IPS-18a (cell line): ENCODE results near the gene CADPS.

ENCODE experiments used
- H3K27ac ChIP-seq: one replicate; pipeline ENCODE4 v1.5.1; 2013; ENCODE audit warnings: low read length
- H3K27me3 ChIP-seq: one replicate; pipeline ENCODE4 v1.6.1; 2013; ENCODE audit warnings: mild to moderate bottlenecking, low read length; ENCODE audit not compliant: control insufficient read depth, insufficient read depth
- H3K36me3 ChIP-seq: one replicate; pipeline ENCODE4 v1.6.1; 2013; ENCODE audit warnings: low read depth, low read length; ENCODE audit not compliant: control insufficient read depth
- H3K4me1 ChIP-seq: one replicate; pipeline ENCODE4 v1.6.1; 2013; ENCODE audit warnings: low read depth, low read length; ENCODE audit not compliant: control insufficient read depth
- H3K4me3 ChIP-seq: one replicate; pipeline ENCODE4 v1.5.1; 2013; ENCODE audit warnings: low read length
- H3K9ac ChIP-seq: one replicate; pipeline ENCODE4 v1.6.1; 2013; ENCODE audit warnings: mild to moderate bottlenecking, low read length, moderate library complexity
- H3K9me3 ChIP-seq: one replicate; pipeline ENCODE4 v1.6.1; 2013; ENCODE audit warnings: low read depth, low read length; ENCODE audit not compliant: control insufficient read depth

The CADPS gene

GRCh38 chr3:62872318-62872717, 2.9 kb downstream of the CADPS start:
- peaks cover 13% of the 10 kb centered on the region for H3K27me3 ChIP-seq
- H3K27ac ChIP-seq, result no peak overlapping the region
- no peaks in the 10 kb centered on the region for H3K9me3 ChIP-seq
- no peaks in the 10 kb centered on the region for H3K36me3 ChIP-seq
- no peak overlapping the region for H3K9ac ChIP-seq
- no peak overlapping the region for H3K4me3 ChIP-seq
- H3K4me1 ChIP-seq, result peaks cover 11% of the 10 kb centered on the region

DNA sequence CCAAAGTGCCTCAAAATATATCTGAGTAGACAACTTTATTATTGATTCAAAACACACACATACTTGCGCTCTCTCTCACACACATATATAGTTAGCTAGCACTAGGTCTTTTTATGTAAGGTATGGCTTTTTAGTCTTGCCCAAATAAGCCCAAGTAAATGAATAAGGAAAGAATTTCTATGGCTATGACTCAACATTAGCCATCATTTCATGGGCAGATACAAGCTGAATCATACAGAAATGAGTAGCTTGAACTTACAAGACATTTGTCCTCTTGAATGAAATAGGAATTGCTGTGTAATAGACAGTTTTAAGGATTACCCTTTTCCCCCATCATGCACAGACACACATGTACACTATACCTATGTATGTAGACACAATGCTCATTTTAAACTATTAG, 4.9 kb downstream of the CADPS start:
- H3K9me3 ChIP-seq, result no peaks in the 10 kb centered on the region

DNA sequence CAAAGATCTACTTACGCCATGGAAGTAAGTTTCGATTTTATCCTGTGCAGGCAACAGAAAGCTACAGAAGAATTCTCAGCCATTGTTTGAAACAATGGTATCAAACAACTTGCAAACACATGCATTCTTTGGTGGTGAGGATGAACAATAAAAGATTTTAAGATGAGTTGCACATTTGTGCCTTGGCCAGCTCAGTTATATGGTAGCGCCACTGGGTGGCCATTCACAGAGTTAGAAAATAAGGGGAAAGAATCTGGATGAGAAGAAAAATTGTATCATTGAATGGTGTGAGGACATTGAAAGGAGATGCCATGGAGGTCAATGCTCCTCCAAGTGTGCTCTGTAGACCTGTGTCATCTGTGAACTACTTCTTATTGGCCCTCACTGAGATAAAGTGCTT, 11.6 kb downstream of the CADPS start:
- Histone ChIP-seq H3K27ac (no peak overlapping the region), H3K36me3 (no peaks in the 10 kb centered on the region), H3K27me3 (no peaks in the 10 kb centered on the region), H3K4me1 (peaks cover 11% of the 10 kb centered on the region), H3K9me3 (no peaks in the 10 kb centered on the region), H3K9ac (no peak overlapping the region), H3K4me3 (no peak overlapping the region)

More for the DNA sequence above, 4.9 kb downstream of the CADPS start:
- no peaks in the 10 kb centered on the region for H3K36me3 ChIP-seq
- H3K4me1 ChIP-seq, result peaks cover 11% of the 10 kb centered on the region
- H3K27me3 ChIP-seq, result peaks cover 5% of the 10 kb centered on the region
- no peak overlapping the region for H3K4me3 ChIP-seq
- H3K27ac ChIP-seq, result no peak overlapping the region
- no peak overlapping the region for H3K9ac ChIP-seq

- no peaks in the 10 kb centered on the region for H3K36me3 ChIP-seq
- no peak overlapping the region for H3K4me3 ChIP-seq
- H3K27me3 ChIP-seq, result no peaks in the 10 kb centered on the region
- no peak overlapping the region for H3K9ac ChIP-seq
- no peaks in the 10 kb centered on the region for H3K9me3 ChIP-seq
- H3K4me1 ChIP-seq, result peaks cover 14% of the 10 kb centered on the region
- no peak overlapping the region for H3K27ac ChIP-seq
Measured at GRCh38 chr3:62859203-62859791, 15.9 kb downstream of the CADPS start.

GRCh38 chr3:62845996-62846395, 29.2 kb downstream of the CADPS start:
- Histone ChIP-seq H3K9ac (no peak overlapping the region), H3K9me3 (no peaks in the 10 kb centered on the region), H3K27me3 (no peaks in the 10 kb centered on the region)

GRCh38 chr3:62843508-62843907, 31.7 kb downstream of the CADPS start:
- no peak overlapping the region for H3K4me3 ChIP-seq

More at GRCh38 chr3:62845996-62846395, 29.2 kb downstream of the CADPS start:
- H3K4me1 ChIP-seq, result no peaks in the 10 kb centered on the region
- no peak overlapping the region for H3K4me3 ChIP-seq
- H3K27ac ChIP-seq, result no peak overlapping the region
- no peaks in the 10 kb centered on the region for H3K36me3 ChIP-seq

GRCh38 chr3:62839748-62840147, 35.5 kb downstream of the CADPS start:
- Histone ChIP-seq H3K4me1 (no peaks in the 10 kb centered on the region), H3K27me3 (no peaks in the 10 kb centered on the region), H3K4me3 (no peak overlapping the region), H3K9ac (no peak overlapping the region), H3K27ac (no peak overlapping the region), H3K9me3 (no peaks in the 10 kb centered on the region), H3K36me3 (no peaks in the 10 kb centered on the region)

More at GRCh38 chr3:62843508-62843907, 31.7 kb downstream of the CADPS start:
- Histone ChIP-seq H3K4me1 (no peaks in the 10 kb centered on the region), H3K9me3 (no peaks in the 10 kb centered on the region), H3K27me3 (no peaks in the 10 kb centered on the region), H3K27ac (no peak overlapping the region), H3K36me3 (no peaks in the 10 kb centered on the region), H3K9ac (no peak overlapping the region)

- Histone ChIP-seq H3K27me3 (no peaks in the 10 kb centered on the region), H3K4me3 (no peak overlapping the region), H3K4me1 (no peaks in the 10 kb centered on the region), H3K9ac (no peak overlapping the region), H3K27ac (no peak overlapping the region), H3K36me3 (no peaks in the 10 kb centered on the region), H3K9me3 (no peaks in the 10 kb centered on the region)
Measured at GRCh38 chr3:62837145-62837787, 38.0 kb downstream of the CADPS start.

- H3K36me3 ChIP-seq, result no peaks in the 10 kb centered on the region
- no peaks in the 10 kb centered on the region for H3K27me3 ChIP-seq
- H3K4me1 ChIP-seq, result no peaks in the 10 kb centered on the region
- no peak overlapping the region for H3K4me3 ChIP-seq
- no peaks in the 10 kb centered on the region for H3K9me3 ChIP-seq
- H3K27ac ChIP-seq, result no peak overlapping the region
- H3K9ac ChIP-seq, result no peak overlapping the region
Measured at GRCh38 chr3:62835554-62836236, 39.5 kb downstream of the CADPS start.

GRCh38 chr3:62833538-62833937, 41.7 kb downstream of the CADPS start:
- Histone ChIP-seq H3K4me1 (no peaks in the 10 kb centered on the region), H3K27me3 (no peaks in the 10 kb centered on the region), H3K9me3 (no peaks in the 10 kb centered on the region), H3K4me3 (no peak overlapping the region), H3K27ac (no peak overlapping the region), H3K36me3 (no peaks in the 10 kb centered on the region), H3K9ac (no peak overlapping the region)

DNA sequence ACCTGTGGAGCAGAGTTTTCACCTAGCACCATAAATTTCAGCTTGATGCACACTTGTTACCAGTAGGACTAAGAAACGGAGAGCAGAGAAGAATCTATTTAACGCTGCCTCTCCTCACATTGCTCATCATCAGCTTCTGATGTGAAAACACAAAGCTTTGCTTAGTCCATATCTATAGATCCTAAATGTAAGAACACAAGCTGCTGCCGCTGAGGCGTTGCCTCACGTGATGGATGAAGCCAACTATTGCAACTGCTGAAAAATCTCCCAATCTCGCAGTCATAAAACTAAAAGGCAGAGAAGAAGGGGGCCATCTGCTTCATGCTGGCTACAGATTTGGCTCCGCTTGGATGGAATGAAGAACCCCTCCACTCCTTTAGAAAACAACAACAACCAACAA, 42.7 kb downstream of the CADPS start:
- H3K36me3 ChIP-seq, result no peaks in the 10 kb centered on the region
- H3K4me1 ChIP-seq, result no peaks in the 10 kb centered on the region
- no peak overlapping the region for H3K27ac ChIP-seq
- no peak overlapping the region for H3K9ac ChIP-seq
- no peaks in the 10 kb centered on the region for H3K9me3 ChIP-seq
- no peaks in the 10 kb centered on the region for H3K27me3 ChIP-seq
- H3K4me3 ChIP-seq, result no peak overlapping the region
